Stimulated activated CD4-positive, alpha-beta T cell treated with anti-CD3 and anti-CD28 coated beads, Interleukin-4, amount 100 ng/mL, for 24 hours (primary cell): ENCODE results near the gene SYDE1.
"Not testable (repeated sequence)": the region's sequence is repeated elsewhere in the genome, so short reads cannot be mapped to it uniquely, and the experiment has no call there.

ENCODE experiments used
- DNase-seq: peaks from one replicate; pipeline ENCODE4 v3.0.0-alpha.2; 2020

Gene SYDE1, protein sequence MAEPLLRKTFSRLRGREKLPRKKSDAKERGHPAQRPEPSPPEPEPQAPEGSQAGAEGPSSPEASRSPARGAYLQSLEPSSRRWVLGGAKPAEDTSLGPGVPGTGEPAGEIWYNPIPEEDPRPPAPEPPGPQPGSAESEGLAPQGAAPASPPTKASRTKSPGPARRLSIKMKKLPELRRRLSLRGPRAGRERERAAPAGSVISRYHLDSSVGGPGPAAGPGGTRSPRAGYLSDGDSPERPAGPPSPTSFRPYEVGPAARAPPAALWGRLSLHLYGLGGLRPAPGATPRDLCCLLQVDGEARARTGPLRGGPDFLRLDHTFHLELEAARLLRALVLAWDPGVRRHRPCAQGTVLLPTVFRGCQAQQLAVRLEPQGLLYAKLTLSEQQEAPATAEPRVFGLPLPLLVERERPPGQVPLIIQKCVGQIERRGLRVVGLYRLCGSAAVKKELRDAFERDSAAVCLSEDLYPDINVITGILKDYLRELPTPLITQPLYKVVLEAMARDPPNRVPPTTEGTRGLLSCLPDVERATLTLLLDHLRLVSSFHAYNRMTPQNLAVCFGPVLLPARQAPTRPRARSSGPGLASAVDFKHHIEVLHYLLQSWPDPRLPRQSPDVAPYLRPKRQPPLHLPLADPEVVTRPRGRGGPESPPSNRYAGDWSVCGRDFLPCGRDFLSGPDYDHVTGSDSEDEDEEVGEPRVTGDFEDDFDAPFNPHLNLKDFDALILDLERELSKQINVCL

DNA sequence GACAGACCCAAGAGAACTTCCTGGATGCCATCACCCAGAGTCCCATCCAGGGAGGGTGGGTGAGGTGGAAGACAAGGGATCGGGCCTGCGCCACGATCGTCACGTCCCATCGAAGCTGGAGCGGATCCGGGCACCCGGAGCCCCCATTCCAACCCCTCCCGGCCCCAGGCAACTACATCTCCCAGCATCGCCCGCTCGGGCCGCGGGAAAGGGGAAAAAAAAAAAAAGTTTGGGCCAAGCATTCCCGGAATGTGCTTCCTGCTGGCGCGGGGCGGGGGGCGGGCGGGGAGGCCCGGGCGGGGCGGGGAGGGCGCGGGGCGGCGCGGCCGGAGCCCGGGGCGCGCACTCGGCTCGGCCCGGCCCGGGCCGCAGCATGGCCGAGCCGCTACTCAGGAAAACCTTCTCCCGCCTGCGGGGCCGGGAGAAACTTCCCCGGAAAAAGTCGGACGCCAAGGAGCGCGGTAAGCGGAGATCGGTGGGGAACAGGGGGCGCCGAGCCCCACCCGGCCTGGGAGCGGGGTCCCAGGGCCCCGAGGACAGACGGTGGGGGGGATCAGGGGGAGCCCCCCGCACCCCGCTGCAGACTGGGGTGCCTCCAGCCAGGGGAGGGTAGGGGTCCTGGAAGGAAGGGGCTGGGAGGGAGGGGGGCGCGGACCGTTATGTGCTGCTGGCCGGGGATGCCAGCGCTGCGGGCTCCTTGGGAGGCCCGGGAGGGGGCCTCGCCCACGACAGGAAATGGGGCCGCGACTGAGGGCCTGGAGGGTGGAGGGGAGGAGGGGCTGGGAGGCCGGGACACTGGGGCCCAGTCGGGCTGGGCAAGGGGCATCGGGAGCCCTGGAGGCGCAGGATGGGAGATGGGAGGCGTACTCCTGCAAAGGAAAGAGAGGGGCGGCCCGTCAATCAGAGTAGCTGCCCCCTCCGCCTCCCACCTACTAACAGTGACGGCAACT lies at the start of gene SYDE1:
Gene SYDE1, plus strand, starts transcription at position 341 of the 950 bp plus-strand sequence. Its CDS starts 33 bp downstream, at position 374.
- peak; percentile 22 for DNase-seq

DNA sequence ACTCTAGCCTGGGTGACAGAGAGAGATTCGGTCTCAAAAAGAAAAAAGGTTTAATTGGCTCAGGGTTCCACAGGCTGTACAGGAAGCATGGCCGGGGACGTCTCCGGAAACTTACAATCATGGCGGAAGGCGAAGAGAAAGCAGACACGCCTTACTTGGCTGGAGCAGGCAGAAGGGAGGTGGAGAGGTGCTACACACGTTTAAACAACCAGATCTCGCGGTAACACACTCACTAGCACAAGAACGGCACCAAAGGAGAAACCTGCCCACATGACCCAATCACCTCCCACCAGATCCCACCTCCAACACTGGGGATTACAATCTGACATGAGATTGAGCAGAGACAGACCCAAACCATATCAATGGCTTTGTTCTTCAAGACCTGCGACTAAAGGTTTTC lies 45.2 kb upstream of the SYDE1 start:
- no peak for DNase-seq

DNA sequence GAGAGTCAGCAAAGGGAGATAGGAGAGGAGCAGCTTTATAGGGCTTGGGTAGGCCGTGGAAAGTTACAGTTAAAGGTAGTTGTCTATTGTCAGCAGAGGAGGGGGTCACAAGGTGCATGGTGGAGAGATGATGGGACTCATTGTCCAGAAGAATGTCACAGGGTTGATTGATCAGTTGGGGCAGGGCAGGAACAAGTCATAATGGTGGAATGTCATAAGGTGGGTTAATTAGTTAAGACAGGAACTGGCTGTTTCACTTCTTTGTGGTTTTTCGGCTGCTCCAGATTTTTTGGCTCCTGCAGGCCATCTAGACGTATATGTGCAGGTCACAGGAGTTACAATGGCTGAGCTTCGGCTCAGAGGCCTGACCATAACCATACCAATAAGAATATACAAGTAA lies 36.8 kb upstream of the SYDE1 start:
- DNase-seq, result not testable (repeated sequence)

DNA sequence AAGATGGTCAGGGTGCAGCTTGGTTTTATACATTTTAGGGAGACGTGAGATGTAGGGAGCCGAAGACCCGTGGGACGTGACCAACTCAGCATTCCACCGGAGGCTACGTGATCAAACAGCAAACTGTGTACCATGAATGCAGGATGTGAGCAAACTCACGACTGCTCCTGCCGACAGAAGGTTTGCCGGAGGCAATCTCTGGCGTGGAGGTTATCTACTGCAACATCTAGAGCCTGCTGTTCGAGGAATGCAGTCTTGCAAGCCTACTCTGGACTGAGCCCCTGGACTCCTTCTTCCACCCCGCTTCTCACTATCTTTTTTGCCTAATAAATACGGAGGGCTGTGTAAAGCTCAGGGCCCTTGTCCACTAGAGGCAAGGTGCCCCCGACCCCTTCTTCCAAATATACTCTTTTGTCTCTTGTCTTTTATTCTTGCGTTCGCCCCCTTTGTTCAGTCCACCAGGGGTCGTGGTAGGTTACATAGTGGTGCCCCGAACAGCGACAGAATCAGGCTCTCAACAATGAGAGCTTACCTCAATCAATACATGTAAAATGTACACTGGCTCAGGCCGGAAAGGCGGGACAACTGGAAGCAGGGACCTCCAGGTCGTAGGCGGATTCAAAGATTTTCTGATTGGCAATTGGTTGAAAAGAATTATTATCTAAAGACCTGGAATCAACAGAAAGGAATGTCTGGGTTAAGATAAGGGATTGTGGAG lies 34.1 kb upstream of the SYDE1 start:
- DNase-seq, result no peak

DNA sequence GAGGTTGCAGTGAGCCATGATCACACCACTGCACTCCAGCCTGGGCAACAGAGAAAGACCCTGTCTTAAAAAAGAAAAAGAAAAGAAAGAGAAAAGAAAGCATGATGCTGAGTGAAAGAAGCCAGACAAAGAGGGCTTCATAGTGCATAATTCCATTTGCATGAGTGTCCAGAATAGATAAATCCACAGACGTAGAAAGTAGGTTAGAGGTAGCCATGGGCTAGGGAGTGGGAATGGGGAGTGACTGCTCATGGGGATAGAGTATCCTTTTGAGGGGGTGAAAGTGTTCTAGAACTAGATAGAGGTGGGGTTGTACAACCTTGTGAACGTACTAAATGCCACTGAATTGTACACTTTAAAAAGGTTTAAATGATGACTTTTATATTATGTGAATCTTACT lies 32.8 kb upstream of the SYDE1 start:
- DNase-seq, result no peak

DNA sequence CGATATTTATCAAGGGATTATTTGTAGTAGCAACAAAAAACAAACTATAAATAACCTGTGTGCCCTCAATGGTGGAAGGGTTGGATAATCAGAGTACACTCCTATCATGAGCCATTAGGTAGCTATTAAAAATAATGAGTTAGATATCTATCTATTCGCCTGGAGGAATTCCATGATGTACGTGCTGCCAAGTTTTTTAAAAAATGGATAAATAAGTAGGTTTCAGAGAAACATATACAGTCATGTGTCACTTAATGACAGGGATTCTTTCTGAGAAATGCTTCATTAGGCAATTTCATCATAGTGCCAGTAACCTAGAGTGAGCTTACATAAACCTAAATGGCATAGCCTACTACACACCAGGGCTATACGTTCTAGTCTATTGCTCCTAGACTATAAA lies 31.4 kb upstream of the SYDE1 start:
- no peak for DNase-seq

DNA sequence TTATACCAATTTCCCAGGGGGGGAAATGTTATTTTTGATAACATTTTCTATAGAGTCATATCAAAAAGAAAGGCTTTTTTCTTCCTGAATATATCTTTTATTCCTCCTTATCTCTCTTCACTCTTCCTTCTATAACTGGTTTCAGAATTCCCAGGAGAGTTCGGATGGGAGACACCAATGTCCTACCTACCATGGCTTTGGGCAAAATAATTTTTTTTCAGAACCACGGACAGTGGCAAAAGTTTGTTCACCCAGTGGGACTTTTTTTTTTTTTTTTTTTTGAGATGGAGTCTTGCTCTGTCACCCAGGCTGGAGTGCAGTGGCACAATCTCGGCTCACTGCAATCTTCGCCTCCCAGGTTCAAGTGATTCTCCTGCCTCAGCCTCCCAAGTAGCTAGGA lies 27.2 kb upstream of the SYDE1 start:
- DNase-seq, result not testable (repeated sequence)

DNA sequence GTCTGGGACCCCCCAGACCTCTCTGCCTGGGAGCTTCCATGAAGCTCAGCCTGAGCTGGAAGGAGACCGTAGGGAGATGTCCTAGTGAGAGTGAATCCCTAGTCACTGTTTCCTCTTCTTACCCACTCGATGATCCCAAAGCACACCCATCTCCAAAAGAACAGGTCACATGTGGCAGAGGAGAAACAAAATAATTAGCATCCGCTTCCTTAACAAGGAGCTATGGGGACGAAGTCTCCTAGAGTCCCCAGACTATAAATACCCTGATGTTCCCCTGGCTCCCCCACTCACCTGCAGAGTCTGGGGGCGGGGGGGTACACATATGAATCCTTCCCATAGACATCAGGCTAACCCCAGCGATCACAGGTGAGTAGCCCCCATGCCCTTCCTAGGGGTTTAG lies 25.3 kb upstream of the SYDE1 start, which contains the start of gene OR1I1:
Gene OR1I1, plus strand, starts transcription at position 301 of the 400 bp plus-strand sequence. CDS start 4,855 bp downstream, outside the sequence.
- DNase-seq, result no peak

DNA sequence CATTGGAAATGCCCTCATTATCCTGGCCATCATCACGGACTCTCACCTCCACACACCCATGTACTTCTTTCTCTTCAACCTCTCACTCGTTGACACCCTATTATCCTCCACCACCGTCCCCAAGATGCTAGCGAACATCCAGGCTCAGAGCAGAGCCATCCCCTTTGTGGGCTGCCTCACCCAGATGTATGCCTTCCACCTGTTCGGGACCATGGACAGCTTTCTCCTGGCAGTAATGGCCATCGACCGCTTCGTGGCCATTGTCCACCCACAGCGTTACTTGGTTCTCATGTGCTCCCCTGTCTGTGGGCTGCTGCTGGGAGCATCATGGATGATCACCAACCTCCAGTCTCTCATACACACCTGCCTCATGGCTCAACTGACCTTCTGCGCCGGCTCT lies 20.0 kb upstream of the SYDE1 start:
- no peak for DNase-seq

DNA sequence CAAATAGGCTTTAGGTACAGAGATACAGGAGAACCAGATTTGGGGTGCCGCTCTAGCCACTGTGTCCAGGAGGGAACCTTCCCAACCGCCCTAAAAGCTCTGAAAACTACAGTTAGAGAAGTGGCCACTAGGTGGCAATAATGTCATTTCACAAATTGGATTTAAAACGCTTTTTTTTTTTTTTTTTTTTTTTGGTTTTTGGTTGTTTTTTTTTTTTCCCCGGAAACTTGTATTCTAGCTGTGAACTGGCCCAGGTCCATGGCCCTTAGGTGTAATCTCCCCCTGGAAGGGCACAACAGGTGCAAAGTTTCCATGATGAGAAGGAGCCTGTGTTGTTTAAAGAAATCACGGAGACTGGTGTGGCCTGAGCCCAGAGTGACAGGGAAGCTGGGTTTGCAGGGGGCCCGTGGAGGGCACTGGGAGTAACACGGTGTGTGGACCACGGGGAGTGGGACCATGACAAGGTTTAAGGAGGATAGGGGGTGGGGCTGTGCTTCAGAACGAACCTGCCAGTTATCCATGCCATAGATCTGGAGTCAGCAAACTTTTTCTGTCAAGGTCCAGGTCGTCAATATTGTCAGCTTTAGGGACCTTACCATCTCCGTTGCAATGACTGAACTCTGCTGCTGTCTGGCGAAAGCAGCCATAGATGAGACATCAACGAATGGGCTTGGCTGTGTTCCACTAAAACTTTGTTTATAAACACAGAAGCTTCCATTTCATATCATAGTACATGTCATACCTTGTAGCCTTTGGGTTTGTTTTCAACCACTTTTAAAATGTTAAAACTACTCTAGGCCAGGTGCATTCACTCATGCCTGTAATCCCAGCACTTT lies 15.1 kb upstream of the SYDE1 start:
- DNase-seq, result peak; percentile 65

DNA sequence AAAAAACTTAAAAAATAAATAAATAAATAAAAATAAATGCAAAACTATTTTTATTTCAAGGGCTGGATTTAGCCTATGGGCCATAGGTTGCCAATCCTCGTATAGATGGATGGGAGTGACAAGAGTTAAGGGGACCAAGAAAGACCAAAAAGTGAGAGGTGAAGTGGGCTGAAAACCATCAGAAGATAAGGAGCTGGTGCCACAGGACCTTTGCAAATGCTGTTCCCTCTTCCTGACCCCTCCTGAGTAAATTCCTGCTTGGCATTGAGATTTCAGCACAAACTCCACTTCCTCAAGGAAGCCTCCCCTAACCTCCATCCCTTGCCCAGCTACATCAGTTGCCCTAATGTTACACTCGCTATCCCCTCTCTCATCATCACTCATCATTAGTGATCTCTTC lies 14.2 kb upstream of the SYDE1 start:
- no peak for DNase-seq

DNA sequence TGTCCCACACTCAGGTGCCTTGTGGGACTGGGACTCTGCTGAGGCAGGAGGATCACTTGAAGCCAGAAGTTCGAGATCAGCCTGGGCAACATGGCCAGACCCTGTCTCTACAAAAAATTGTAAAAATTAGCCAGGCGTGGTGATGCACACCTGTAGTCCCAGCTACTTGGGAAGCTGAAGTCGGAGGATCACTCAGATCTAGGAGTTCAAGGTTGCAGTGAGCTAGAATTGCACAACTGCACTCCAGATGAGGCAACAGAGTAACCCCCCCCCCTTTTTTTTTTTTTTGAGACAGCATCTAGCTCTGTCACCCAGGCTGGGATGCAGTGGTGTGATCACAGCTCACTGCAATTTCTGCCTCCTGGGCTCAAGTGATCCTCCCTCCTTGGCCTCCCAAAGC lies 11.0 kb upstream of the SYDE1 start:
- DNase-seq, result no peak

DNA sequence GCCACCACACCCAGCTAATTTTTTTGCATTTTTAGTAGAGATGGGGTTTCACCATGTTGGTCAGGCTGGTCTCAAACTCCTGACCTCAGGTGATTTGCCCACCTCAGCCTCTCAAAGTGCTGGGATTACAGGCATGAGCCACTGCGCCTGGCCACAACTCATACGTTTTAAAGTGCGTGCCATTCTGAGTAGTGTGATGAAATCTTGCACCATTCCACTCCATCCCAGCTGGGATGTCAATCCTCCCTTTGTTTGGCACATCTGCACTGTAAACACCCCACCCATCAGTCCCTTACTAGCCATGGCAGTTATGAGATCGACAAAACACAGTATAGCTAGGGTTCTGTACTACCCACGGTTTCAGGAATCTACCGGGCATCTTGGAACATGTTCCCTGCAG lies 9.2 kb upstream of the SYDE1 start:
- not testable (repeated sequence) for DNase-seq

DNA sequence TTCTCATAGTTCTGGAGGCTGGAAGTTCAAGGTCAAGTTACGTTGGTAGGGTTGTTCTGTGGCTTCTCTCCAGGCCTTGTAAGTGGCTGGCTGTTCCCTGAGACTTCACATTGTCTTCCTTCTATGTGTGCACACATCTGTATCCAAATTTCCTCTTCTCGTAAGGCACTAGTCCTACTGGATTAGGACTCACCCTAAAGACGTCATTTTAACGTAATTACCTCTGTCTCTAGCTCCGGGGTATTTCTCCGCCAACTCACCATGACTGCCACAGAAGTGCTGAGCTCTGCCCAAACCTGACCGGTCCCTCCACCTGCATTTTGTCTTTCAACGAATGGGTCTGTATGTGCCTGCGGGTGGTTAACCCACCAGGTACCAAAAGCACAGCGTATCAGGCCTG lies 8.7 kb upstream of the SYDE1 start:
- DNase-seq, result no peak

DNA sequence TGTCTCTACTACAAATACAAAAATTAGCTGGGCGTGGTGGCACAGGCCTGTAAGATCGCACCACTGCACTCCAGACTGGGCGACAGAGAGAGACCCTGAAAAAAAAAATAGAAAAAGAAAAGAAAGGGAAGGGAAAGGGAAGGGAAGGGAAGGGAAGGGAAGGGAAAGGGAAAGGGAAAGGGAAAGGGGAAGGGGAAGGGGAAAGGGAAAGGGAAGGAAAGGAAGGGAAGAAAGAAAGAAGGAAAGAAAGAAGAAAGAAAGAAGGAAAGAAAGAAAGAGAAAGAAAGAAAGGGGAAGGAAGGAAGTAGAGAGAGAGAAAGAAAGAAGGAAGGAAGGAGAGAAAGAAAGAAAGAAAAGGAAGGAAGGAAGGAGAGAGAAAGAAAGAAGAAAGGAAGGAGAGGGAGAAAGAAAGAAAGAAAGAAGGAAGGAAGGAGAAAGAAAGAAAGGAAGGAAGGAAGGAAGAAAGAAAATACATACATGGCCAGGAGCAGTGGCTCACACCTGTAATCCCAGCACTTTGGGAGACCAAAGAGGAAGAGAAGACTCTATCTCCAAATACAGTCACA lies 8.1 kb upstream of the SYDE1 start:
- no peak for DNase-seq

DNA sequence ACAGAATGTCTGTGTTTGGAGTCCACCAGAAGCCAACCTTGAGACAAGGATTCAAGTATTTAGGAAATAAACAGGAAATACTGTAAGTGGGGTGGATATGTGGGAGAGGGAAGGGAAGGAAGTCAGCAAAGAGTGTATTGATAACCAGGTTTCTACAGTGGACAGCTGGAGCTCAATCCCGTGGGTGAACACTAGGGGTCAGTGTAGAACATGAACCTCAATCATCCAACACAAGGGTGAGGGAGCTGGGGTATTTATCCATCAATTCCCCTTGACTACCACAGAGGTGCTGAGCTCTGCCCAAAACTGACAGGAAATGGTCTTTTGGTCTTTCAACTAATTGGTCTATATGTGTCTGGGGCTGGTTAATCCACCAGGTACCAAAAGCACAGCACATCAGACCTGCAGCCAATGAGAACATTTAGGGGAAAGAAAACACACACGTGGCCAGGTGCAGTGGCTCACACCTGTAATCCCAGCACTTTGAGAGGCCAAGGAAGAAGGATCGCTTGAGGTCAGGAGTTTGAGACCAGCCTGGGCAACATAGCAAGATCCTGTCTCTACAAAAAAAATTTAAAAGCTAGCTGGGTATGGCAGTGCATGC lies 5.6 kb upstream of the SYDE1 start:
- DNase-seq, result peak; percentile 62

DNA sequence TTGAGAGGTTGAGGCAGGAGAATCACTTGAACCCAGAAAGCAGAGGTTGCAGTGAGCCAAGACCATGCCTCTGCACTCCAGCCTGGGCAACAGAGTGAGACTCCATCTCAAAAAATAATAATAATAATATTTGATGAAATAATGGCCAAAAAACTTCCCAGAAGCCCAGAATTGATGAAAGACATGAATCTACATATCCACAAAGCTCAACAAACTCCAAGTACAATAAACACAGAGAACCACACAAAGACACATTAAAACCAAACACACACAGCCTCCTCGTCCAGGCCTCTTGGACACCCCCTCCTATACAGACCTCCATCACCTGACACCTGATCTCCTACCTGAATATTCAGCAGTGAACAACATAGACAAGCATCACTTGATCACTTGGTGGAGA lies 3.2 kb upstream of the SYDE1 start:
- no peak for DNase-seq

DNA sequence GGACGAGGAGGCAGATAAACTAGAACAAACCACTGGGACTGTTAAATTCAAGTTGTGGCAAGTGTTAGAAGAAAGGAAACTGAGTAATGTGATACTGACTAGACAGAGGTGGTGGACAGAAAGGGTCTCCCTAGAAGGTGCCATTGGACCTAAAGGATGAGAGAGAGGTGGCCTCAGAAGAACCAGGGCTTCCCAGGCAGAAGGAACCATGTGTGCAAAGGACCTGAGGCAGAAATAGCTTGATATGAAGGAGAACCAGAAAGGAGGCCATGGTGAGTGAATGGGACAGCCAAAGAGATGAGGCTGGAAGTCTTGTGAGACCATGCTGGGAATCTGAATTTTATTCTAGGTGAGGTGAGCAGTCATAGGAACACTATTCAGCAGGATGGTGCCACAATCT lies 2.8 kb upstream of the SYDE1 start:
- no peak for DNase-seq

DNA sequence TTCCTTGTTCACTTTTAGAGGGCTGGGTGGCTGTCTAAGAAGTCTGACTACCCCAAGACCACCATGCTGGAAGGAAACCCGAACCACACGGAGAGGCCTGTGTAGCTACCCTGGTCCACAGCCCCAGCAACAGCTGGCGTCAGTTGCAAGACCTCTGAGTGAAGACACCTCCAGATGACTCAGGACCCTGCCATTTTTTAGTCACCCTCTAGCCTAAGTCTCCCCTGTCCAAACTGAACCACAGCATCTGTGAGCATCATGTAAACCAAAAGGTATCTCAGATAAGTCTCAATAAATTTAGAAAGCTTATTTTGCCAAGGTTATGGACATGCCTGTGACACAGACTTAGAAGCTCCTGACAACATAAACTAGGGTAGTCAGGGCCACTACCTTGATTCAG lies 2.2 kb upstream of the SYDE1 start:
- DNase-seq, result no peak

DNA sequence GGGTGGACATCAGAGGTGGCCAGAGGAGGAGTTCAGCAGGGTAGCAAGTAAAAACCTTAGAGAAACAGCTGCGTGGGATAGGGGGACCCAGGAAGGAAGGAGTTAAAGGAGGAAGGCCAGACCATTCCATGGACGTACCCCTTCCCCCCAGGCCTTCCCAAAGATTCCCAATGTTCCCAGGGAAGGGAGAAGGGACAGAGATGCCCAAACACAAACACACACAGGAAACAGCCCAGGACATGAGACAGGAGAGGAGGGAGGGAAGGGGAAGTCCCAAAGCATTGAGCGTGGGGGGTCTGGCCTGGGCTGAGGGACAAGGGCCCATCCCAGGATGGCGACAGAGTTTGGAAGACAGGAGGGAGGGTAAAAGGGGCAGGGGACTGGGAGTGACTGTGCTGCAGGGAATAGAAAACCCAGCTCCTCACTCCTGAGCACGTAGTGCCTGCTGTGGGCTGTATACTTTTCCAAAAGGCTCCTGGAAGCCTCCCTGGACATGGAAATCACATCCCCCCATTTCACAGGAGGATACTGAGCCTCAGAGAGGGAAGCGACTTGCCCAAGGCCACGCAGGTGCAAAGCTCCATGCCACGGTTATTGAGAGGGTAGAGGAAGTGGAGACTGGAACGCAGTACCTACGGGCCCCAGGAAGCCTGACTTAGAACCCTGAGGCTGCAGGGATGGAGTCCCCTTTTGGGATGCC lies 1.1 kb downstream of the SYDE1 start:
- DNase-seq, result no peak
